Embryonic facial prominence (tissue), 1 donor: ENCODE measurements around the gene ALB.

Experiments used
- DNase-seq: peaks from one replicate; pipeline ENCODE4 v3.0.0-alpha.2; 2016; ENCODE audit errors: extremely low spot score

ALB gene

DNA sequence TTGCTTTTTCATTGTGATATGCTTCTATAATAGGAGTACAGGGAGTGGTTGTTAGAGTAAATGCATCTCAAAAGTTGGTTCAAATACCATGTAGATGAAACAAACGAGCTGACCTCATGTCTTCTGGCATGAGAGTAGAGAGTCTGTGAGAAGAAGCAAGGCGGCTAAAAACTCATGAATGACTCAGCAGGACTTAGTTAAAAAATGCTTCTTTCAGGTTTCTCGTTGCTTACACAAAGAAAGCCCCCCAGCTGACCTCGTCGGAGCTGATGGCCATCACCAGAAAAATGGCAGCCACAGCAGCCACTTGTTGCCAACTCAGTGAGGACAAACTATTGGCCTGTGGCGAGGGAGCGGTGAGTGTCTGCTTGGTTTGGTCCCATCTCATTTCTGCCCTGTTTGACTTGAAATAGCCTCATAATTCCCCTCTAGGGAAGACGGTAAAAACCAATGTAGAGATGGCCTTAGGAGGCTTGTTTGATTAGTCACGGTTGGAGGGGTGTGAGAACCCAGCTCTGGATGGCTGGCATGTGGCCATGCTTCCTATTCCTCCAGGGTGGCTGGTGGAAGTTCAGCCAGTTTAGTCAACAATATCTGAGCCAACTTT lies 46.4 kb downstream of the ALB start:
- DNase-seq: no peak

DNA sequence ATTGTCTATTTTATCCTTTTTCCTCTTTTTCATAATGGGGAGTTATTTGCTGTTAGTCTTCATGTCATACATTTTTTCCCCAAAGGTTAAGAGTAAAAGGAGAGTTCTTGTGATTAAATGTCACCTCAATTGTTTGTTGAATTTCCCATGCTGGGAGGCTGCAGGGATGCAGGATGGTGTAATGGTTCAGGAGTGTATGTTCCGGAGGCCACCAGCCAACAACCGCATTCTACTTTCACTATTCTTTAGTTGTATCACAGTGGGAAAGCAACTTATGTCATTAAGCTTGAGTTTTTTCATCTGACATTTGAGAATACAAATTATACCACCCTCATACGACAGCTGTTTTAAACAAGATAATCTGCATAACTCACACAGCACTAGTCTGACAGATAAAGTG lies 47.3 kb downstream of the ALB start:
- DNase-seq: no peak

DNA sequence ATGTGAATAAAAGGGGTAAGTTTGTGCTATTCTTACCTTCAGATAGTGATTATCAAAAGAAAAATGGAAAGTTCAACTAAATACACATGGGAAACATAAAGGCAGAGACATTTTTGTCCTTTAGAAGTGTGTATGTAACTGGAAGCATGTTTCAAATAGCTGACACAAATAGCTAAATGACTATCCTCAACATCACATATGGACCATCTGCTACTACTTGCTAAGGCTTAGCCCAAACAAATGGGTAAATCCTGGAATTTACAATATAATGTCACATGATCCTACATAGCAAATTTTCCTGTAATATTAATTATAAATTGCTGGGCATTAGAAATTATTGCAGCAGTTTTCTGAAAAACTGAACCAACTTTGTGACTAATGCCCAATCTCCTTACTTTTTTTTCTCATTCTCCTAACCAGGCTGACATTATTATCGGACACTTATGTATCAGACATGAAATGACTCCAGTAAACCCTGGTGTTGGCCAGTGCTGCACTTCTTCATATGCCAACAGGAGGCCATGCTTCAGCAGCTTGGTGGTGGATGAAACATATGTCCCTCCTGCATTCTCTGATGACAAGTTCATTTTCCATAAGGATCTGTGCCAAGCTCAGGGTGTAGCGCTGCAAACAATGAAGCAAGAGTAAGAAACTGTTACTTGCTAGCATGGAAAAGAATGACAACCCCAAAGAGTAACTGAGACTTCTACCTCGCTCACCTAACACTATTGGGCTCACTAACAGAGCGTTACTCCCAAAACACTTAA lies 48.1 kb downstream of the ALB start:
- DNase-seq: no peak

DNA sequence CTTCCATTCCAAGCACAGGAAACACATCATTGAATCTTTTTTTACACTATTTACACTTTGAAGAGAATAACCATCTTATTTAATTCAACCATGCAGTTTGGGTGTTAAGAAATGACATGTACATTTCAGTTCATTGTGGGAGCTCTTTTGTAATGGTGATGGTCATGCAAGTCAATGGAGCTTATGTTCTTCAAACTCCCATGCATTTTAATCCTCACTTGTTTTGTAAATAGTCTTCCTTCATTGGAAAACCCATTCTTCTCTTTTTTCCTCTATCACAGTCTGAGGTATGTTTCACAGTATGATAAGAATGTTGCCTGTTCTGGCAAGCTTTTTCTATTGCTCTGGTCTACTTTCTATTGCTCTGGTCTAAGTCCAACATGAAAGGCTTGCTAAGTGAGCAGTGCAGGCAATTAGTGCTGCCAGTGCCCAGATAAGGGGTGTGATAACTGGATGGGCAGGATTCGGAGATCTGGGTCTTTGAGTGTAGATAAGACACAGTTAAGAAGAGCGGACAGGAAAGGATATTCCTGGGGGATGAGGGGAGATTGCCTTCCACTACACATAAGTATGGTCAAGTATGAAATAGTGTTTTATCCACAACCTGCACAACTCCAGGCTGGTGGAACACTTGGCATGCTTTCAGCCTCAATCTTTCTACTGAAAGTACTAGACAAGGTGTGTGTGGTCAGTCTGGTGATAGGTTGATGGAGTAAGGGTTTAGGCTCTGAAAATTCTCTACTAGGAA lies 49.0 kb downstream of the ALB start:
- DNase-seq: no peak

DNA sequence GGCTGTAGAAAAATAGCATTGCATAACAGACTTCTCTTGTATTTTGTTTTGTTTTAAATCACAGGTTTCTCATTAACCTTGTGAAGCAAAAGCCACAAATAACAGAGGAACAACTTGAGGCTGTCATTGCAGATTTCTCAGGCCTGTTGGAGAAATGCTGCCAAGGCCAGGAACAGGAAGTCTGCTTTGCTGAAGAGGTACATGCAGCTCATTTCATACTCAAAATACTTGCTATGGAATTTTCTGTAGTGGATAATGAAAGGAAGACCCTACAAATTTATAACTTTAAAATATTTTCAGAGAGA lies 49.6 kb downstream of the ALB start:
- DNase-seq: no peak

DNA sequence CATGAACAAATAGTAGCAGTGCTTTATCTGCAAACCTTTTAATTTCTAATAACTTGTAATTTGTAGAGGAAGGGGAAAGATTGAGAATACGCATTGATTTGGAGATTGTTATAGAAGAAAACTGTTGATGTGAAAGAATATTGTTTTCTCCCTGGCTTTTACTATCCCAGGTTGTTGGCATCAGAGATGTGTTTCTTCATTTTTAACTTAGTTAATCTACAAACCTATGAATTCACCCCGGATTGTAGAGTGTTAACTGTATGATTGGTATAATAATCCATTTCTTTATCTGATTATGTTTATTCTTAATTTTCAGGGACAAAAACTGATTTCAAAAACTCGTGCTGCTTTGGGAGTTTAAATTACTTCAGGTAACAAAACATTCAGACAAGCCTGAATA lies 50.8 kb downstream of the ALB start:
- no peak for DNase-seq

DNA sequence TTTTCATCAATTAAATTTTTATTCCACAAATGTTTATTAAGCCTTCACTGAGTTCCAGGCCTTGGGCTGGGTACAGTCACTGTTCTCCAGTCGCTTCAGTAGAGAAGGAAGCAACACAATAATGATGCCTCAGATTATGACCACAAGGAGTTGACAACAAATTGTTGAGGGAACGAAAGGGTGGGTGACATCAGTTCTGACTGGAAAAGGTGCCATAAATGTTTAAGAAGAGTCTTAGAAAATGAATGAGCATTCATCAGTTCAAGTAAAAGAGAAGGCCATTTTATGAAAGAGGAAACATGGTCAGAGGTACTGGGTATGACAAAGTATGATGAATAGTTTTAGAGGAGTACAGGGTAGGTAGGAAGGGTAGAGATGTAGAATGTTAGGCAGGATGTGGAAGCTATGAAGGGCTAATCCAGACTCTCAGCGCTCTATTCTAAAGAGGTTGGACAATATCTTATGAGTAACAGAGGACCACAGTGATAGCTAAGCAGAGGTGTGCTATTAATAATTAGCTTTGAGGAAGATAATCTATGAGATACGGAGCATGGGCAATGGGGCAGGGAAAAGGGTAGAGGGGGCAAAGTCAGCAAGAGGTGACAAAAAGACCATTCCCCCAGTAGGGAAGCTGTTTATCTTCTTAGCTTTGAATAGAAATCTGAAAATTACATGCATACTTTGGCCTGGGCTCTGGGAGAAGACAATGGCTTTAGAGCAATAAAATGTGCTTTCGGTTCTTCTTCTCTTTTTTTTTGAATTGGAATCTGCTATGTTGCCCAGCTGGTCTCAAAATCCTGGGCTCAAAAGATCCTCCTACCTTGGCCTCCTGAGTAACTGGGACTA lies 52.3 kb downstream of the ALB start:
- no peak for DNase-seq

DNA sequence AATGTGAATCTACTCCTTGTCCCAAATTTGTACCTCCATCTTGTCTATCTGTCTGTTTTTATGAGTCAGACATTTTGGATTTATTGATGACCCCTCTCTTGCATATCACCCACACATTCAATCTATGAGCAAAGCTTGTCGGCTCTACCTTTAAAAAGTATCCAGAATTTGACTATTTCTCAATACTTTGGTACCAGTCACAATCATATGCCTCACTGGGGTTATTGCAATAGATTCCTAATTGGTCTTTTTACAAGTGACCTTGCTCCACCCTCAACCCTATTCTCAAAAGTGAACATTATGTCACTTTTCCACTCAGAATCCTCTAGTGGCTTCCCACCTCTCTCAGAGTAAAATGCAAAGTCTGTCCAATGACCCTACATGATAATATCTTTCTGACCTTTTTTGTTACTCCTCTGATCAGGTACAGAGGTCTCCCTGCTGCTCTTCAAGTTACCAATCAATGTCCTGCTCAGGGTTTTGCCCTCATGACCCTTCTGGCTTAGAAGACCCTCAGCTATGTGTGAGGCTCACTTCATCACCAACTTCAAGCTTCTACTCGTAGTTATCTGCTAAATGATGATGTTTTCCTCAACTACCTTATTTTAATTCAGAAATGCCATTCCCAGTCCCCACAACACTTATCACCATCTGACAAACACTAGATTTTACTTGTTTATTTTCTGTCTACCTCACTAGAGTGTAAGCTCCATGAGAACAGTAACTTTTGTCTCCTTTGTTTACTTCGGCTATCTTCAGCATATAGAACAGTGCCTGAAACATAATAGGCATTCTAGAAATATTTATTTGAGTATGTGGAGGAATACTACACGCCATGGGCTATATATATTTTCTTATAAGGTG lies 54.3 kb downstream of the ALB start:
- DNase-seq: no peak

DNA sequence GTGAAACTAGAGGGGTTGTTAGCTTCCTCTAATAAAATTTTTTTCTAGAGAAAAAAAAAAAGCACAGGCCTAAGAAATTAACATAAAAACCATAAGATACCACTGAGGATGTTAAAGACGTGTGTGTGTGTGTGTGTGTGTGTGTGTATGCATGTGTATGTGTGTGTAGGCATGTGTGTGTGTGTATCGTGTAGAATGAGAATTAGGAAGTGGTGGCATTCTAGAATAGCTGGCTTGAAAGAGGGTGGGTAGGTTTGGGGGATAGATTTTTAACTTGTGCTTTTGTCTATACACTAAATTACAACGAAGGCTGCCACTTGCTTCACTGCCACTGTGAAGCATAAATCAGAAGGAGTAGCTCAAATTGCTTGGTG lies 54.9 kb downstream of the ALB start:
- DNase-seq: no peak

DNA sequence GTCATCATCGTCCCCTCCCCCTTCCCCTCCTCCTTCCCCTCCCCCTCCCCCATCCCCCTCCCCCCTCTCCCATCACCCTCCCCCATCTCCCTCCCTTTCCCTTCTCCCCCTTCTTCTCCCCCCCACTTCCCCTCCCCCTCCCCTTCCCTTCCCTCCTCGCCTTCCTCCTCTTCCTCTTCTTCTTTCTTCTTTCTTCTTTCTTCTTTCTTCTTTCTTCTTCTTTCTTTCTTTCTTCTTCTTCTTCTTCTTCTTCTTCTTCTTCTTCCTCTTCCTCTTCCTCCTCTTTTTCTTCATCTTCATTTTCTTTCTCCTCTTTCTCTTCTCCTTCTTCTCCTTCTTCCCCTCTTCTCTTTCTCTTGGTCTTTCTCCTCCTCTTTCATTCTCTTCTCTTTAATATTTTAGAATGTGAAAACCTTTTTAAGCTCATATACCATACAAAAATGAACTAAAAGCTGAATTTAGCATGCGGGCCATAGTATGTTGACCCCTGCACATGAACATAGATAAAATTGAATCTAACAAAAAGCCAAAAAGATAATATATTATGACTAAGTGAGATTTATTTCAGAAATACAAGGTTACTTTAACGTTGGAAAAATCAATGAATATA lies 56.9 kb downstream of the ALB start:
- no peak for DNase-seq

DNA sequence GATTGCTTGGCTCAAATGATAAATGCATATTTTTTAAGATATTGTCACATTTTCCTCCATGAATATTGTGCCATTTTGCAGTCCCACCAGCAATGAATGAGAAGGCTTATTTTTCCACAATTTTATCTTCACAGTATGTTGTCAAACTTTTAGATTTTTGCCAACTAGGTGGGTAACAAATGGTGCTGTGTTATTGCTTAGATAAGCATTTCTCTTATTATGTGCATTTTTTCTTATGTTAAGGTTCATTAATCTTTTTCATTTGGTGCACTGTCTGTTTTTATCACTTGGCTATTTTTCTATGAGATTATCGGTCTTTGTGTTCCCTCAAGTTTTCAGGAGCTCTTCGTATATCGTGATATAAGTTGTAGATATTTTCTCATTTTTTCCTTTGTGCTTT lies 64.1 kb downstream of the ALB start:
- no peak for DNase-seq

DNA sequence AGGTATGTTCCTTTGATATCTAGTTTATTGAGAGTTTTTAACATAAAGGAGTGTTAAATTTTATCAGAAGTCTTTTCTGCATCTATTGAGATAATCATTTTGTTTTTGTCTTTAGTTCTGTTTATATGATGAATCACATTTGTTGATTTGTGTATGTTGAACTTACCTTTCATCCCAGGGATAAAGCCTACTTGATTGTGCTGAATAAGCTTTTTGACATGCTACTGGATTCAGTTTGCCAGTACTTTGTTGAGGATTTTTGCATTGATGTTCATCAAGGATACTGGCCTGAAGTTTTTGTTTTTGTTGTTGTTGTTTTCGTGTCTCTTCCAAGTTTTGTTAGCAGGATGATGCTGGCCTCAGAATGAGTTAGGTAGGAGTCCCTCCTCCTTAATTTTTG lies 66.6 kb downstream of the ALB start:
- no peak for DNase-seq
